Pancreas (tissue), 10 donors: ENCODE results near the gene KIF7. TPM values are rescaled to one million over a fixed set of nuclear protein-coding genes. Genes with fewer than 3 reads are reported as not detected.

Source experiments
- ATAC-seq, 4 donors: fragments of 200-7000 bp; cut with Tn5 transposase; one replicate each; pipeline versions ENCODE4 v1.8.0 to v1.9.1; 2020; ENCODE audit warnings: mild to moderate bottlenecking in 4 of 4, moderate library complexity in 4 of 4
- DNase-seq, 6 donors: peaks; one replicate each; pipeline ENCODE4 v3.0.0-alpha.2; 2020
- FAIRE-seq: peaks from 2 replicates; lab custom pipeline; 2012; peaks lifted over from hg19 to GRCh38; lab: Jason Lieb, UNC
- H3K27ac ChIP-seq, 4 donors: fragments of 200-600 bp; sonication (generic); 1 replicate in 3 of 4; 2 replicates in 1 of 4; pipeline versions ENCODE4 v1.5.0 to v1.8.0; 2020
- H3K27me3 ChIP-seq, 4 donors: fragments of 200-600 bp; one replicate each; pipeline ENCODE4 v1.8.0; 2021
- H3K36me3 ChIP-seq, 3 donors: fragments of 200-600 bp; sonication (generic) in 1 of 3; one replicate each; pipeline versions ENCODE4 v1.5.0 to v1.8.0; 2020 to 2021
- H3K4me1 ChIP-seq, 3 donors: fragments of 200-600 bp; one replicate each; pipeline ENCODE4 v1.8.0; 2021
- H3K4me3 ChIP-seq, 4 donors: fragments of 200-600 bp; sonication (generic) in 2 of 4; one replicate each; pipeline versions ENCODE4 v1.5.0 to v1.8.0; 2020 to 2021
- H3K9me3 ChIP-seq, 4 donors: fragments of 200-600 bp; one replicate each; pipeline ENCODE4 v1.8.0; 2021
- WGBS, 2 donors: extraction: QIAGEN DNeasy Blood & Tissue Kit; methylation state at CpG; one replicate each; pipeline ENCODE4 v1.1.7; 2013; 5-methylcytosine and 5-hydroxymethylcytosine counted together
- intact Hi-C, 3 donors: fragments of 100-400 bp; cut with DNase I; formaldehyde crosslinking; loops; one replicate each; pipeline versions ENCODE4 v1.11.1 to v1.14.2; 2022
- polyA plus RNA-seq, 2 donors: library from polyadenylated mRNA; stranded (reverse); fragments of 200-250 nt; gene quantifications; one replicate each; pipeline ENCODE4 v1.2.3, GENCODE V29; 2013
- total RNA-seq, 6 donors: library from RNA; stranded (reverse); fragmentation: NEBNext Ultra II Directional in 4 of 6; extraction: Animal tissue kit (Norgen Biotek cat#: 25700) in 4 of 6; gene quantifications; one replicate each; pipeline versions ENCODE4 v1.2.1 to v1.2.4, GENCODE V29; 2021 to 2023
- TF ChIP-seq, protein P1 (sequence below), 4 donors: fragments of 200-600 bp; sonication (generic) in 3 of 4; IDR thresholded peaks; one replicate each; pipeline versions ENCODE4 v1.5.0 to v1.8.0; 2021; ENCODE audit warnings: antibody characterized with exemption in 4 of 4
- donor health status: healthy with polysubstance abuse.
- donor health status: DM: no; HTN: no; CAD: no; lungs with moderate emphysema.
- donor health status: DM: no; HTN: no; CAD: no.
- donor health status: control.
- donor health status: control.
- donor health status: Bipolar disorder and iron deficiency.
- donor health status: DM: yes; HTN: yes; CAD: no.
- donor health status: DM: no; HTN: no; CAD: no.
- donor health status: DM: no; HTN: no; CAD: no.
- donor health status: DM: yes; HTN: yes; CAD: no.

KIF7 gene
- total and polyA plus RNA-seq, 8 donors, result 0.43 to 1.5 (median 0.64) TPM

- ATAC-seq (no peak), DNase-seq (no peak), FAIRE-seq (no peak)
- Histone ChIP-seq H3K4me3 (no peak overlapping the region), H3K4me1 (no peaks in the 10 kb centered on the region), H3K9me3 (no peaks in the 10 kb centered on the region), H3K27me3 (no peaks in the 10 kb centered on the region), H3K36me3 (no peaks in the 10 kb centered on the region), H3K27ac (no peak overlapping the region)
- intact Hi-C loops, result no loop called here
- TF ChIP-seq, protein P1, sequence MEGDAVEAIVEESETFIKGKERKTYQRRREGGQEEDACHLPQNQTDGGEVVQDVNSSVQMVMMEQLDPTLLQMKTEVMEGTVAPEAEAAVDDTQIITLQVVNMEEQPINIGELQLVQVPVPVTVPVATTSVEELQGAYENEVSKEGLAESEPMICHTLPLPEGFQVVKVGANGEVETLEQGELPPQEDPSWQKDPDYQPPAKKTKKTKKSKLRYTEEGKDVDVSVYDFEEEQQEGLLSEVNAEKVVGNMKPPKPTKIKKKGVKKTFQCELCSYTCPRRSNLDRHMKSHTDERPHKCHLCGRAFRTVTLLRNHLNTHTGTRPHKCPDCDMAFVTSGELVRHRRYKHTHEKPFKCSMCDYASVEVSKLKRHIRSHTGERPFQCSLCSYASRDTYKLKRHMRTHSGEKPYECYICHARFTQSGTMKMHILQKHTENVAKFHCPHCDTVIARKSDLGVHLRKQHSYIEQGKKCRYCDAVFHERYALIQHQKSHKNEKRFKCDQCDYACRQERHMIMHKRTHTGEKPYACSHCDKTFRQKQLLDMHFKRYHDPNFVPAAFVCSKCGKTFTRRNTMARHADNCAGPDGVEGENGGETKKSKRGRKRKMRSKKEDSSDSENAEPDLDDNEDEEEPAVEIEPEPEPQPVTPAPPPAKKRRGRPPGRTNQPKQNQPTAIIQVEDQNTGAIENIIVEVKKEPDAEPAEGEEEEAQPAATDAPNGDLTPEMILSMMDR (IDR thresholded peaks at IDR 0.05), result no peak
- 96 to 98% methylated on average over 2 of the region's 2 CpGs for WGBS, 2 donors
Observed at GRCh38 chr15:89613031-89613430, 42.2 kb downstream of the KIF7 start.

GRCh38 chr15:89611317-89611716 lies 44.0 kb downstream of the KIF7 start:
- TF ChIP-seq, protein P1 (IDR thresholded peaks at IDR 0.05), result no peak
- H3K4me3 ChIP-seq, result no peak overlapping the region
- ATAC-seq, result no peak
- no peak for FAIRE-seq
- intact Hi-C loops, result no loop called here
- no peaks in the 10 kb centered on the region for H3K36me3 ChIP-seq
- H3K9me3 ChIP-seq, result no peaks in the 10 kb centered on the region
- H3K27ac ChIP-seq, result no peak overlapping the region
- no peak for DNase-seq
- no peaks in the 10 kb centered on the region for H3K27me3 ChIP-seq
- H3K4me1 ChIP-seq, result no peaks in the 10 kb centered on the region
- WGBS, 2 donors, result 95 to 98% methylated on average over 2 of the region's 2 CpGs

DNA sequence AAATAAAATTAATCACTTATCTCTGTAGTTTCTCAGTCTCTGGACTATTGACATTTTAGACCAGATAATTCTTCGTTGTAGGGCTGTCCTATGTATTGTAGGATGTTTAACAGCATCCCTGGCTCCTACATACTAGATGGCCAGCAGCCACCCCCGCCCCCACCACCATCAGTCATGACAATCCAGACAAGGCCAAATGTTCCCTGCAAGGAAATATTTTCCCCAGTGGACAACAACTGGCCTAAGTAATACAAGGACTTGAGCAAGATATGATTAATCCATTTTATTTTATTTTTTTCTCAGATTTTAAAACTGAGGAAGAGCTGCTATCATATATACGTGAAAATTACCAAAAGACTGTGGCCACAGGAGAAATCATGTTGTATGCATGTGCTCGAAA lies 56.2 kb downstream of the KIF7 start:
- ATAC-seq, result no peak
- TF ChIP-seq, protein P1 (IDR thresholded peaks at IDR 0.05), result no peak
- no peaks in the 10 kb centered on the region for H3K4me1 ChIP-seq
- DNase-seq, result no peak
- H3K9me3 ChIP-seq, result no peaks in the 10 kb centered on the region
- no peak overlapping the region for H3K27ac ChIP-seq
- no peaks in the 10 kb centered on the region for H3K36me3 ChIP-seq
- intact Hi-C loops, result no loop called here
- no peak for FAIRE-seq
- no peaks in the 10 kb centered on the region for H3K27me3 ChIP-seq
- WGBS, 2 donors, result 90 to 93% methylated on average over 4 of the region's 4 CpGs
- H3K4me3 ChIP-seq, result no peak overlapping the region

- Histone ChIP-seq H3K27me3 (no peaks in the 10 kb centered on the region), H3K9me3 (no peaks in the 10 kb centered on the region), H3K36me3 (no peaks in the 10 kb centered on the region), H3K4me1 (no peaks in the 10 kb centered on the region), H3K27ac (no peak overlapping the region), H3K4me3 (no peak overlapping the region)
- intact Hi-C loops, result no loop called here
- WGBS, 2 donors, result 89 to 90% methylated on average over 4 of the region's 4 CpGs
- no peak for ATAC-seq
- TF ChIP-seq, protein P1 (IDR thresholded peaks at IDR 0.05), result no peak
- DNase-seq, result no peak
- no peak for FAIRE-seq
Observed at GRCh38 chr15:89593018-89593417, 62.2 kb downstream of the KIF7 start.

DNA sequence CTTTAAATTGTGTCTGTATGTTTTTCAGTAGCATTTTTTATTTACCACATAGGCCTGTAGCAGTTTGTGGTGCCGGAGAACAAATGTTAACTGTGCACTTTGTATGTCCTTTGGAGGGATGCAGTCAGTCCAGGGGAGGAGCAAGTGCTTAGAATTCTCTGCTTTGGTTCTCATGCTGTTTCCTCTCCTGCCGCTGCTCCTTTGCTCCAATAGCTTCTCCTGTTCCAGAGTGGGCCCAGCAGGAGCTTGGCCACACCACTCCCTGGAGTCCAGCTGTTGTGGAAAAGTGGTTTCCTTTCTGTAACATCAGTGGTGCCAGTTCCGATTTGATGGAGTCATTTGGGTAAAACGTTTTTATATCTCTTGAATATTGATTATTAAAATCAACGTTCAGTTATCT lies 63.4 kb downstream of the KIF7 start:
- WGBS, 2 donors, result 67 to 68% methylated on average over 5 of the region's 5 CpGs
- no peak for ATAC-seq
- no peaks in the 10 kb centered on the region for H3K9me3 ChIP-seq
- DNase-seq, result no peak
- FAIRE-seq, result no peak
- H3K4me1 ChIP-seq, result no peaks in the 10 kb centered on the region
- intact Hi-C loops, result no loop called here
- no peak overlapping the region for H3K27ac ChIP-seq
- H3K27me3 ChIP-seq, result no peaks in the 10 kb centered on the region
- H3K36me3 ChIP-seq, result no peaks in the 10 kb centered on the region
- H3K4me3 ChIP-seq, result no peak overlapping the region
- TF ChIP-seq, protein P1 (IDR thresholded peaks at IDR 0.05), result no peak
